ENCODE results near the gene SLC16A13.
A peak's percentile ranks its signal among the peaks of the same experiment; 100 is the strongest.

Gene SLC16A13

GRCh38 chr17:7018331-7018964, 17.4 kb upstream of the SLC16A13 start:
- DNase-seq (ENCODE audit: insufficient read length, low spot score) (no peak), FAIRE-seq (no peak)
- TF ChIP-seq TAF1 (IDR thresholded peaks at IDR 0.05; ENCODE audit: low read depth, low read length) (no peak), PAX5 (IDR thresholded peaks at IDR 0.05; ENCODE audit: insufficient read depth, low read length, severe bottlenecking) (no peak), SPI1 (IDR thresholded peaks at IDR 0.05; ENCODE audit: low read depth, low read length) (no peak), POLR2AphosphoS5 (IDR thresholded peaks at IDR 0.05; ENCODE audit: low read depth, low read length) (no peak)

GRCh38 chr17:7019367-7019766, 16.4 kb upstream of the SLC16A13 start:
- FAIRE-seq (no peak), DNase-seq (ENCODE audit: insufficient read length, low spot score) (no peak)
- TF ChIP-seq TAF1 (IDR thresholded peaks at IDR 0.05; ENCODE audit: low read depth, low read length) = no peak
- TF ChIP-seq POU2F2 (IDR thresholded peaks at IDR 0.05; ENCODE audit: low read depth, low read length) = no peak
- no peak for TF ChIP-seq SPI1 (IDR thresholded peaks at IDR 0.05; ENCODE audit: low read depth, low read length)
- no peak for TF ChIP-seq PAX5 (IDR thresholded peaks at IDR 0.05; ENCODE audit: insufficient read depth, low read length, severe bottlenecking)
- no peak for TF ChIP-seq POLR2A (IDR thresholded peaks at IDR 0.05; ENCODE audit: low read depth, low read length)
- TF ChIP-seq POLR2AphosphoS5 (IDR thresholded peaks at IDR 0.05; ENCODE audit: low read depth, low read length) = no peak

- TF ChIP-seq POU2F2 (IDR thresholded peaks at IDR 0.05; ENCODE audit: low read depth, low read length) (no peak), POLR2A (IDR thresholded peaks at IDR 0.05; ENCODE audit: low read depth, low read length) (no peak), PAX5 (IDR thresholded peaks at IDR 0.05; ENCODE audit: insufficient read depth, low read length, severe bottlenecking) (no peak), TAF1 (IDR thresholded peaks at IDR 0.05; ENCODE audit: low read depth, low read length) (no peak), POLR2AphosphoS5 (IDR thresholded peaks at IDR 0.05; ENCODE audit: low read depth, low read length) (no peak), SPI1 (IDR thresholded peaks at IDR 0.05; ENCODE audit: low read depth, low read length) (no peak)
- no peak for FAIRE-seq
- no peak for DNase-seq (ENCODE audit: insufficient read length, low spot score)
Measured at GRCh38 chr17:7019839-7020519, 15.8 kb upstream of the SLC16A13 start.

- TF ChIP-seq POLR2A (IDR thresholded peaks at IDR 0.05; ENCODE audit: low read depth, low read length) (no peak), TAF1 (IDR thresholded peaks at IDR 0.05; ENCODE audit: low read depth, low read length) (no peak), PAX5 (IDR thresholded peaks at IDR 0.05; ENCODE audit: insufficient read depth, low read length, severe bottlenecking) (no peak), SPI1 (IDR thresholded peaks at IDR 0.05; ENCODE audit: low read depth, low read length) (no peak), POU2F2 (IDR thresholded peaks at IDR 0.05; ENCODE audit: low read depth, low read length) (no peak), POLR2AphosphoS5 (IDR thresholded peaks at IDR 0.05; ENCODE audit: low read depth, low read length) (no peak)
- no peak for DNase-seq (ENCODE audit: insufficient read length, low spot score)
- no peak for FAIRE-seq
Measured at GRCh38 chr17:7020894-7021664, 14.7 kb upstream of the SLC16A13 start.

GRCh38 chr17:7021993-7022778, 13.6 kb upstream of the SLC16A13 start:
- DNase-seq (ENCODE audit: insufficient read length, low spot score) (peak; percentile 97), FAIRE-seq (peak; percentile 98)
- 0 out of 2 replicates have a peak, but pooled peaks have one; percentile 21 for TF ChIP-seq POLR2A (IDR thresholded peaks at IDR 0.05; ENCODE audit: low read depth, low read length)
- TF ChIP-seq PAX5 (IDR thresholded peaks at IDR 0.05; ENCODE audit: insufficient read depth, low read length, severe bottlenecking) = peak; percentile 25
- TF ChIP-seq TAF1 (IDR thresholded peaks at IDR 0.05; ENCODE audit: low read depth, low read length) = 0 out of 2 replicates have a peak, but pooled peaks have one; percentile 52
- no peak for TF ChIP-seq SPI1 (IDR thresholded peaks at IDR 0.05; ENCODE audit: low read depth, low read length)
- TF ChIP-seq POLR2AphosphoS5 (IDR thresholded peaks at IDR 0.05; ENCODE audit: low read depth, low read length) = no peak
- no peak; the same call in 1 of the 2 replicates for TF ChIP-seq POU2F2 (IDR thresholded peaks at IDR 0.05; ENCODE audit: low read depth, low read length)

GRCh38 chr17:7022781-7023571, 12.8 kb upstream of the SLC16A13 start, which contains the start of gene BCL6B:
Gene BCL6B, plus strand, starts transcription at chr17:7023050. Its CDS starts 622 bp downstream, at chr17:7023672.
- no peak for DNase-seq (ENCODE audit: insufficient read length, low spot score)
- no peak for FAIRE-seq
- TF ChIP-seq POLR2A (IDR thresholded peaks at IDR 0.05; ENCODE audit: low read depth, low read length) = no peak
- no peak for TF ChIP-seq SPI1 (IDR thresholded peaks at IDR 0.05; ENCODE audit: low read depth, low read length)
- TF ChIP-seq POU2F2 (IDR thresholded peaks at IDR 0.05; ENCODE audit: low read depth, low read length) = no peak
- no peak for TF ChIP-seq POLR2AphosphoS5 (IDR thresholded peaks at IDR 0.05; ENCODE audit: low read depth, low read length)
- no peak for TF ChIP-seq PAX5 (IDR thresholded peaks at IDR 0.05; ENCODE audit: insufficient read depth, low read length, severe bottlenecking)
- no peak for TF ChIP-seq TAF1 (IDR thresholded peaks at IDR 0.05; ENCODE audit: low read depth, low read length)

- DNase-seq (ENCODE audit: insufficient read length, low spot score) (peak; percentile 74), FAIRE-seq (peak; percentile 75)
- TF ChIP-seq POLR2A (IDR thresholded peaks at IDR 0.05; ENCODE audit: low read depth, low read length) (no peak), PAX5 (IDR thresholded peaks at IDR 0.05; ENCODE audit: insufficient read depth, low read length, severe bottlenecking) (no peak), POU2F2 (IDR thresholded peaks at IDR 0.05; ENCODE audit: low read depth, low read length) (no peak), SPI1 (IDR thresholded peaks at IDR 0.05; ENCODE audit: low read depth, low read length) (no peak), TAF1 (IDR thresholded peaks at IDR 0.05; ENCODE audit: low read depth, low read length) (no peak)
Measured at GRCh38 chr17:7023576-7024401, 12.0 kb upstream of the SLC16A13 start.

Measured in GM12891 (cell line).